ENCODE data around the gene FXYD3. TPM values are rescaled to one million over a fixed set of nuclear protein-coding genes. Genes with fewer than 3 reads are reported as not detected.

FXYD3 gene
- total and polyA plus RNA-seq, 4 donors = 0.32 to 0.45 TPM; not detected in 2

DNA sequence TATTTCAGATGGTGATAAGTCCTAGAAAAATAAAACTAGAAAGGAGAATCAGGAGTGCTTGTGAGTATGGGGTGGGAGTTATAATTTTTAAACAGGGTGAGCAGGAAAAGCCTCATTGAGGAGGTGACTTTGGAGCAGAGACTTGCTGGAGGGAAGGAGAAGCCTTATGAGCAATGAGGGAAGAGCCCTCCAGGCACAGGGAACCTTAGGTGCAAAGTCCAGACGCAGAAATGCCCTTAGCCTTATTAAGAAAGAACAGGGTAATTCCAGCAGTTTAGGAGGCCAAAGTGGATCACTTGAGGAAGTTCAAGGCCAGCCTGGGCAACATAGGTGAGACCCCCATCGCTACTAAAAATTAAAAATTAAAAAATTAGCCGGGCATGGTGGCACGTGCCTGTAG is 21.0 kb upstream of the FXYD3 start:
- no peak for DNase-seq (ENCODE audit: low spot score)
- no peak overlapping the region for H3K4me3 ChIP-seq (ENCODE audit: low read depth in 1 of 3, low read length in 3 of 3)
- H3K4me1 ChIP-seq (ENCODE audit: control insufficient read depth in 4 of 4, insufficient read depth in 4 of 4, low read length in 3 of 4) = peaks cover 5 to 28% (median 18%) of the 10 kb centered on the region in 4 donors
- no peaks in the 10 kb centered on the region for H3K36me3 ChIP-seq (ENCODE audit: control insufficient read depth in 4 of 4, insufficient read depth in 3 of 4, low read depth in 1 of 4, low read length in 3 of 4)
- H3K9ac ChIP-seq (ENCODE audit: low read depth in 1 of 2, low read length in 2 of 2) = no peak overlapping the region
- no peaks in the 10 kb centered on the region for H3K9me3 ChIP-seq (ENCODE audit: control insufficient read depth in 4 of 4, low read length in 3 of 4)
- no peak for TF ChIP-seq FOXA2 (IDR thresholded peaks at IDR 0.05)
- TF ChIP-seq HNF4A (conservative IDR thresholded peaks at IDR 0.05) = no peak
- TF ChIP-seq YY1 (IDR thresholded peaks at IDR 0.05) = no peak
- TF ChIP-seq HNF4G (IDR thresholded peaks at IDR 0.05) = no peak
- no peak for TF ChIP-seq JUND (IDR thresholded peaks at IDR 0.05)
- TF ChIP-seq, protein P1, sequence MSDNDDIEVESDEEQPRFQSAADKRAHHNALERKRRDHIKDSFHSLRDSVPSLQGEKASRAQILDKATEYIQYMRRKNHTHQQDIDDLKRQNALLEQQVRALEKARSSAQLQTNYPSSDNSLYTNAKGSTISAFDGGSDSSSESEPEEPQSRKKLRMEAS (IDR thresholded peaks at IDR 0.05) = no peak
- TF ChIP-seq, protein P2, sequence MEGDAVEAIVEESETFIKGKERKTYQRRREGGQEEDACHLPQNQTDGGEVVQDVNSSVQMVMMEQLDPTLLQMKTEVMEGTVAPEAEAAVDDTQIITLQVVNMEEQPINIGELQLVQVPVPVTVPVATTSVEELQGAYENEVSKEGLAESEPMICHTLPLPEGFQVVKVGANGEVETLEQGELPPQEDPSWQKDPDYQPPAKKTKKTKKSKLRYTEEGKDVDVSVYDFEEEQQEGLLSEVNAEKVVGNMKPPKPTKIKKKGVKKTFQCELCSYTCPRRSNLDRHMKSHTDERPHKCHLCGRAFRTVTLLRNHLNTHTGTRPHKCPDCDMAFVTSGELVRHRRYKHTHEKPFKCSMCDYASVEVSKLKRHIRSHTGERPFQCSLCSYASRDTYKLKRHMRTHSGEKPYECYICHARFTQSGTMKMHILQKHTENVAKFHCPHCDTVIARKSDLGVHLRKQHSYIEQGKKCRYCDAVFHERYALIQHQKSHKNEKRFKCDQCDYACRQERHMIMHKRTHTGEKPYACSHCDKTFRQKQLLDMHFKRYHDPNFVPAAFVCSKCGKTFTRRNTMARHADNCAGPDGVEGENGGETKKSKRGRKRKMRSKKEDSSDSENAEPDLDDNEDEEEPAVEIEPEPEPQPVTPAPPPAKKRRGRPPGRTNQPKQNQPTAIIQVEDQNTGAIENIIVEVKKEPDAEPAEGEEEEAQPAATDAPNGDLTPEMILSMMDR (IDR thresholded peaks at IDR 0.05; ENCODE audit: low read depth, low read length, missing input control) = no peak
- TF ChIP-seq NR2F2 (IDR thresholded peaks at IDR 0.05) = no peak
- TF ChIP-seq, protein P3, sequence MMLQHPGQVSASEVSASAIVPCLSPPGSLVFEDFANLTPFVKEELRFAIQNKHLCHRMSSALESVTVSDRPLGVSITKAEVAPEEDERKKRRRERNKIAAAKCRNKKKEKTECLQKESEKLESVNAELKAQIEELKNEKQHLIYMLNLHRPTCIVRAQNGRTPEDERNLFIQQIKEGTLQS (IDR thresholded peaks at IDR 0.05) = no peak
- TF ChIP-seq RXRA (IDR thresholded peaks at IDR 0.05) = no peak
- TF ChIP-seq TAF1 (conservative IDR thresholded peaks at IDR 0.05) = no peak
- TF ChIP-seq, protein P4, sequence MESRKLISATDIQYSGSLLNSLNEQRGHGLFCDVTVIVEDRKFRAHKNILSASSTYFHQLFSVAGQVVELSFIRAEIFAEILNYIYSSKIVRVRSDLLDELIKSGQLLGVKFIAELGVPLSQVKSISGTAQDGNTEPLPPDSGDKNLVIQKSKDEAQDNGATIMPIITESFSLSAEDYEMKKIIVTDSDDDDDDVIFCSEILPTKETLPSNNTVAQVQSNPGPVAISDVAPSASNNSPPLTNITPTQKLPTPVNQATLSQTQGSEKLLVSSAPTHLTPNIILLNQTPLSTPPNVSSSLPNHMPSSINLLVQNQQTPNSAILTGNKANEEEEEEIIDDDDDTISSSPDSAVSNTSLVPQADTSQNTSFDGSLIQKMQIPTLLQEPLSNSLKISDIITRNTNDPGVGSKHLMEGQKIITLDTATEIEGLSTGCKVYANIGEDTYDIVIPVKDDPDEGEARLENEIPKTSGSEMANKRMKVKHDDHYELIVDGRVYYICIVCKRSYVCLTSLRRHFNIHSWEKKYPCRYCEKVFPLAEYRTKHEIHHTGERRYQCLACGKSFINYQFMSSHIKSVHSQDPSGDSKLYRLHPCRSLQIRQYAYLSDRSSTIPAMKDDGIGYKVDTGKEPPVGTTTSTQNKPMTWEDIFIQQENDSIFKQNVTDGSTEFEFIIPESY (IDR thresholded peaks at IDR 0.05) = no peak
- TF ChIP-seq EGR1 (IDR thresholded peaks at IDR 0.05; ENCODE audit: low read depth in 2 of 2) = no peak
- TF ChIP-seq RAD21 (IDR thresholded peaks at IDR 0.05) = no peak
- no peak for TF ChIP-seq SP1 (IDR thresholded peaks at IDR 0.05)
- TF ChIP-seq, protein P5, sequence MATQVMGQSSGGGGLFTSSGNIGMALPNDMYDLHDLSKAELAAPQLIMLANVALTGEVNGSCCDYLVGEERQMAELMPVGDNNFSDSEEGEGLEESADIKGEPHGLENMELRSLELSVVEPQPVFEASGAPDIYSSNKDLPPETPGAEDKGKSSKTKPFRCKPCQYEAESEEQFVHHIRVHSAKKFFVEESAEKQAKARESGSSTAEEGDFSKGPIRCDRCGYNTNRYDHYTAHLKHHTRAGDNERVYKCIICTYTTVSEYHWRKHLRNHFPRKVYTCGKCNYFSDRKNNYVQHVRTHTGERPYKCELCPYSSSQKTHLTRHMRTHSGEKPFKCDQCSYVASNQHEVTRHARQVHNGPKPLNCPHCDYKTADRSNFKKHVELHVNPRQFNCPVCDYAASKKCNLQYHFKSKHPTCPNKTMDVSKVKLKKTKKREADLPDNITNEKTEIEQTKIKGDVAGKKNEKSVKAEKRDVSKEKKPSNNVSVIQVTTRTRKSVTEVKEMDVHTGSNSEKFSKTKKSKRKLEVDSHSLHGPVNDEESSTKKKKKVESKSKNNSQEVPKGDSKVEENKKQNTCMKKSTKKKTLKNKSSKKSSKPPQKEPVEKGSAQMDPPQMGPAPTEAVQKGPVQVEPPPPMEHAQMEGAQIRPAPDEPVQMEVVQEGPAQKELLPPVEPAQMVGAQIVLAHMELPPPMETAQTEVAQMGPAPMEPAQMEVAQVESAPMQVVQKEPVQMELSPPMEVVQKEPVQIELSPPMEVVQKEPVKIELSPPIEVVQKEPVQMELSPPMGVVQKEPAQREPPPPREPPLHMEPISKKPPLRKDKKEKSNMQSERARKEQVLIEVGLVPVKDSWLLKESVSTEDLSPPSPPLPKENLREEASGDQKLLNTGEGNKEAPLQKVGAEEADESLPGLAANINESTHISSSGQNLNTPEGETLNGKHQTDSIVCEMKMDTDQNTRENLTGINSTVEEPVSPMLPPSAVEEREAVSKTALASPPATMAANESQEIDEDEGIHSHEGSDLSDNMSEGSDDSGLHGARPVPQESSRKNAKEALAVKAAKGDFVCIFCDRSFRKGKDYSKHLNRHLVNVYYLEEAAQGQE (IDR thresholded peaks at IDR 0.05) = no peak
- no peak for TF ChIP-seq GABPA (IDR thresholded peaks at IDR 0.05 in 1 of 2, conservative IDR thresholded peaks at IDR 0.05 in 1 of 2)
- no peak for TF ChIP-seq FOXA1 (IDR thresholded peaks at IDR 0.05)
- no peak overlapping the region for H3K27ac ChIP-seq (ENCODE audit: low read depth in 1 of 2, low read length in 2 of 2)
- 94% methylated on average over 4 of the region's 4 CpGs for WGBS
- no peaks in the 10 kb centered on the region for H3K27me3 ChIP-seq (ENCODE audit: control insufficient read depth in 4 of 4, insufficient read depth in 4 of 4, low read length in 3 of 4)

Data from liver (tissue), 9 donors.